Esophagus squamous epithelium (tissue), 4 donors: ENCODE measurements around the gene BBS9.

ENCODE experiments used
- CTCF ChIP-seq, 6 experiments: fragments of 450-650 bp in 4 of 6; fragments of 200-600 bp in 2 of 6; sonication (generic) in 2 of 6; IDR thresholded peaks; one replicate each; pipeline ENCODE4 v1.5.1; 2016 to 2019; ENCODE audit warnings: antibody characterized with exemption in 6 of 6, mild to moderate bottlenecking in 4 of 6, moderate library complexity in 4 of 6
- POLR2A ChIP-seq, 4 donors: fragments of 450-650 bp; IDR thresholded peaks; one replicate each; pipeline ENCODE4 v1.6.1; 2017; ENCODE audit warnings: antibody characterized with exemption in 4 of 4, mild to moderate bottlenecking in 4 of 4, moderate library complexity in 3 of 4

DNA sequence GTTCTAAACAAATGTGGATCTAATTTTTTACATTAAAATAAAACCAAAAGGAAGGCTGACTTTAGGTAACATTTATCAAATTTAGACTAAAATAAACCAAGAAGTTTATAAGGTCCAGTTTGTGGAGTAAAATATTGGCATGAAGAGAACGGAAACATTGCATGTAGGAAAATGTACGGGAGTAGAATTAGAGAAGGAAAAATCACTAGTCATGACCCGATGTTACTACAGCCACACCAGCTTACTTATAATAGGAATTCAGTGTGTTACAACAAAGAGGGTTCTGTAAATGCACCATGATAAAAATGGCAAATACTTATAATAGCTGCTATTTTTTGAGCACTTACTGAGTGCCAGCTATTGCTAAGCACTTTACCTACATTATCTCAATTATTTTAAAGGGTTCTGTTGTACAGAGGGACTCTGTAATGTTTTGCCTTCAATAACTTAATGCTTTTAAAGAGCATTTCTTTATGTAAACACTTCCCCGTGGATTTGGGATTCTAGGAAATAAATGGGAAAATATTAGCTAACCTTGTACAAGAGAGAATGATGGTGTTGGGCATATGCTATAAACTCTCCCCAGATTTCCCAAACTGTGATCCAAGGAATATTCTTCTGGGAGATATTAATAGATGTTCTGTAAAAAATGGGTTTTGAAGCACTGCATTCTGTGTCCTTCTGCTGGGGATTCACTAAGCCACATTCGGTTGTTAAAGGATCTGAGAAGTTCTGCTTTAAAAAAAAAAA lies 296.7 kb downstream of the BBS9 start:
- TF ChIP-seq POLR2A (IDR thresholded peaks at IDR 0.05) (no peak), CTCF (IDR thresholded peaks at IDR 0.05) (no peak)
